GM18907 (cell line): ENCODE results near the gene THOC6.

Experiments used
- ATAC-seq: cut with Tn5 transposase; IDR thresholded peaks from one replicate; pipeline ENCODE4 v1.9.1; 2021; ENCODE audit warnings: mild to moderate bottlenecking, moderate library complexity; ENCODE audit not compliant: unreplicated experiment

THOC6 gene

DNA sequence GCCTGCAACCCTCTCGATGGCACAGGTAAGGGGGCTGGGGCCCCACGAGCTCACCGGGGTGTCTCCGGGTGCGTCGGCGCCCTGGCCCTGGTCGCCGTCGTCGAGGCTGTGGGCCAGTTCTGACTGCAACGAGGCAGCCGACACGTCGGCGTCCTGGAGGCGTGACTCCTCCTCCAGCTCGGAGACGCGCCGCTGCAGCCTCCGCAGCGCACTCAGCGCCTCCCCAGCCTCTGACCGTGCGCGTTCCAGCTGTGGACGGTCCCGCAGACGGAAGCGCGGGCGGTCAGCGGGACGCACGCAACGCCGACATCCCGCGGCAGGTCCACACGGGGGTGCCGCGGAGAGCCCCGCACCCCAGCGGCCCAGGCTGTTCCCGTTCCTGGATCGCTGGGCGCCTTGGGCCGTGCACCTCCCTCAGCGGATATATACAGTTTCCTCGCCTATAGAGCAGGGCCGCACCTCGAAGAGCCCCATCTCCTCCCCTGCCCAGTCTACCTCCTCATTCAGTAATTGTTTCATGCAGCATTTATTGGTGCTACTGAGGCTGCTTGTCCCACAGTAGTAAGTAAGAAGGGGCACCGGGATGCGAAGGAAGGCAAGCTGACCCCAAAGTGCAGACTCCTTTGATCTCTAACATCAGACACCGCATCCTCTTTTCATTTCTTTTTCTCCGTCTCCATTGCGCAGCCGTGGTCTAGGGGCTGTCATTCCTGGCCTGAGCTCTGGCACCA lies 5.8 kb downstream of the THOC6 start:
- ATAC-seq, result no peak

- no peak for ATAC-seq
Observed at GRCh38 chr16:3030222-3031212, 6.7 kb downstream of the THOC6 start.

- ATAC-seq, result no peak
Observed at GRCh38 chr16:3032624-3033023, 8.8 kb downstream of the THOC6 start.

DNA sequence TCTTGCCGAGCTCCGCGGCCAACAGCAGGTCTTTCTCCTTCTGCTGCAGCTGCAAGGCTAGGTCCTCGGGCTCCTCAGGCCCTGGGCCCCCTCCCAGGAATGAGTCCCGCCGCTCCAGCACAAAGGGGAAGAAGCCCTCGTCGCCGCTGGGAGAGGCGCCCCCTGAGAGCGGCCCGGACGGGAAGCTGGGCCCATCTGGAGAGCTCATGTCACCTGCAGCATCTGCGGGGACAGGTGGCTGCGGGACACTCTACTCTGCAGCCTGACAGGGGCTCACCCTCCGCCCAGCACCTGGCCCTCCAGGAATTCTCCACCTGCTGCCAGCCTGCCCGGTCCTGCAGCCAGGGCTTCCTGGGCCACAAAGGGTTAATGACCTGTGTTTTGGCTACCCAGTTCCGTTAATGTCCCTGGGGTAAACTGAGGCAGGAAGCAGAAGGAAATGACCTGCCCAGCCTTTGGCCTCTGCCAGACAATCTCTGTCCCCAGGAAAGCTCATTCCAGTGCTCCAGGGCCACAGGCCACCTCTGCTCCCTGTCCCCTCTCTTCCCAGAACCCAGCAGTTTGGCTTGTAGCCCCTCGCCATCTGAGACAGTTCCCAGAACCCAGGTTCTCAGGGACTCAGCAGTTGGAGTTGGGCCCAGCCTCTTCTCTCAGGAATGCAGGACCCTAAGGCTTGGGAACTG lies 11.6 kb downstream of the THOC6 start:
- no peak for ATAC-seq

DNA sequence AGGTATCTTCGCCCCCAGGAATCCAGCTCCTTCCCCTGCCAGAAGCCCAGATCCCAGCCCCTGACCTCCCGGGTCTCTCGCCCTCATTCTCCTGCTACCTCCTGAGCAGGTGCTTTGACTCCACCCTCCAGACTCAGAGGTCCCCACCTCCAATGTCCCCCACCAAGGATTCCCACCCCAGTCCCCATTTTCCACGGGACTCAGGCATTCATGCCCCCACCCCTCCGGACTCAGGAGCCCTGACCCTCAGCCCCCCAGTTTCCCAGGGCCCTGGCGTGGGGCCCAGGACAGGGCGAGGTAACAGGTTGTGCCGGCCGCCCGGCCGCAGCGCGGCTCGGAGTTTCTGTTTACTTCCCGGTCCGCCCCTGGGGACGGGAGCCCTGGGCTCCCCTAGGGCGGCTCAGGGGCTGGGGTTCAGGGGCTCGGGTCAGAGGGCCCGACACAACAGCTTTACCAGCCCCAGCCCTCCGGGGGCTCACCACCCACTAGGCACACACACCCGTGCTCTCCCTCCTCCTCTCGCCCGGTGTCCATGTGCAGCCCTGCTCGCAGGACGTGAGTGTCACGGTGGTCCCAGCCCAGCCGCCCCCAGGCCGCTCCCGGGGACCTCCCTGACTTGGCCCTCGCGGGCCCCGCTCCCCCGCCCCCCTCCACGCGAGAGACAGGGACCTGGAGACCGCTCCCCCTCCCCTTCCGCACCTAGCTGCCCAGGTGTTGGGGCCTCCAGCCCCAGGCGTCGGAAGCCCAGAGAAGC lies 12.3 kb downstream of the THOC6 start:
- no peak for ATAC-seq

GRCh38 chr16:3036726-3037315 lies 13.0 kb downstream of the THOC6 start, which contains the start of gene BICDL2:
BICDL2 (minus strand) TSS chr16:3036944; CDS start chr16:3035496, 1,448 bp downstream.
- no peak for ATAC-seq

- no peak for ATAC-seq
Observed at GRCh38 chr16:3038256-3038655, 14.4 kb downstream of the THOC6 start.

GRCh38 chr16:3038896-3039295 lies 15.1 kb downstream of the THOC6 start:
- no peak for ATAC-seq

DNA sequence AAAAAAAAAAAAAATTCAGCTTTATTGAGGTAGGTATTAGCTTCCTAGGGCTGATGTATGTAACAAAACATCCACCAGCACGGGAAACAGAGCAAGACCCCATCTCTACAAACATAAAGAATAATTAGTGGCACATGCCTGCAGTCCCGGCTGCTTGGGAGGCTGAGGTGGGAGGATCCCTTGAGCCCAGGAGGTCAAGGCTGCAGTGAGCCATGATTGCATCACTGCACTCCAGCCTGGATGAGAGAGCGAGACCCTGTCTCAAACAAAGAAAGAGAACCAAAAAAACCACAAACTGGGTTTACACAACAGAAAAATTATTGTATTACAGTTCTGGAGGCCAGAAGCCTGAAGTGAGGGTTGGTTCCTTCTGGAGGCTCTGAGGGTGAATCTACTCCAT lies 18.5 kb downstream of the THOC6 start:
- ATAC-seq, result no peak

DNA sequence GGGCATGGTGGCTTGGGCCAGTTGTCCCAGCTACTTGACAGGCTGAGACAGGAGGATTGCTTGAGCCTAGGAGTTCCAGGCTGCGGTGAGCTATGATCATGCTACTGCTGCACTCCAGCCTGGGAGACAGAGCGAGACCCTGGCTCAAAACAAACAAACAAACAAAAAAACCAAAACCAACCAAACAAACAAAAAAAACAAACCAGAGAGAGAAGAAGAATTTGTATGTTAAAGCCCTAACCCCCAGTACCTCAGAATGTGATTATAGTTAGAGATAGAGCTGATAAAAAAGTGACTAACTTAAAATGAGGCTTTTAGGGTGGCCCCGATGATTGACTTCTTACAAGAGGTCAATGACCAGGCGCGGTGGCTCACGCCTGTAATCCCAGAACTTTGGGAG lies 20.9 kb downstream of the THOC6 start:
- no peak for ATAC-seq

GRCh38 chr16:3045758-3046640 lies 22.2 kb downstream of the THOC6 start, which contains the start of gene MMP25:
MMP25 (plus strand) TSS chr16:3046561; CDS start chr16:3046918, 357 bp downstream.
- ATAC-seq, result peak; percentile 48

GRCh38 chr16:3046641-3047386 lies 23.0 kb downstream of the THOC6 start:
- ATAC-seq, result no peak

DNA sequence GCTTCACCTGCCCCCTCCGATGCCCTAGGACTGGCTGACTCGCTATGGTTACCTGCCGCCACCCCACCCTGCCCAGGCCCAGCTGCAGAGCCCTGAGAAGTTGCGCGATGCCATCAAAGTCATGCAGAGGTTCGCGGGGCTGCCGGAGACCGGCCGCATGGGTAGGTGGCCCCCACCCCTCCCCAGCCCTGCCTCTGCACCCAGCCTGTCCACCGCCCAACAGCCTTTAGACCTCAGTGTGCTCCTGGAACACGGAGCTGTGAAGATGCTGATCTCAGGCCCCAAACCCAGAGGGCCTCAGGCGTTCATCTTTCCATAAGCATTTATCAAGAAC lies 23.5 kb downstream of the THOC6 start:
- ATAC-seq, result no peak

- ATAC-seq, result no peak
Observed at GRCh38 chr16:3049921-3050481, 26.2 kb downstream of the THOC6 start.

GRCh38 chr16:3050487-3050886 lies 26.7 kb downstream of the THOC6 start:
- no peak for ATAC-seq

- ATAC-seq, result no peak
Observed at GRCh38 chr16:3051009-3051408, 27.2 kb downstream of the THOC6 start.

DNA sequence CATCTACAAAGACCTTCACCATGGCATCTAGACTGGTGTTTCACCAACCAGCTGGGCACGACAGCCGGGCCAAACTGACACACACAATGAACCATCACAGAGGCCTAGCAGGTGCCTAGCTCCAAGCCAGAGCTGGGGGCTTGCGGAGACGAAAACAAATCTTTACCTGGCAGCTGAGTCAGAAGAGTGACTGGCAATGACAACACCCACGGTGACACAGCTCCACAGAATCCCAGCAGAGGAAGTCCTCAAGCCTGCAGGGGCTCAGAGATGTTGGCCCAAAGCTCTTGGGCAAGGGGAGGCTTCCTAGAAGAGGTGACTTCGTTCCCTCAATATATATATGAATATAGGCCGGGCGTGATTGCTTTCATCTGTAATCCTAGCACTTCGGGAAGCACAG lies 27.7 kb downstream of the THOC6 start:
- ATAC-seq, result no peak
